ENCODE data around the gene ASTN2. TPM values are rescaled to one million over a fixed set of nuclear protein-coding genes. Genes with fewer than 3 reads are reported as not detected.

The ASTN2 gene
- total RNA-seq, 1 experiment from 2014 or later: 8.0 TPM

GRCh38 chr9:116646661-116647514, 768.0 kb downstream of the ASTN2 start:
- H3K27me3 ChIP-seq: no peaks in the 10 kb centered on the region
- no peak for DNase-seq
- H3K9me3 ChIP-seq: no peaks in the 10 kb centered on the region
- H3K36me3 ChIP-seq: no peaks in the 10 kb centered on the region
- no peak overlapping the region for H3K4me3 ChIP-seq

GRCh38 chr9:116644091-116644688, 770.7 kb downstream of the ASTN2 start:
- Histone ChIP-seq H3K27me3 (no peaks in the 10 kb centered on the region), H3K36me3 (no peaks in the 10 kb centered on the region), H3K4me3 (no peak overlapping the region), H3K9me3 (no peaks in the 10 kb centered on the region)
- DNase-seq: no peak

- Histone ChIP-seq H3K4me3 (no peak overlapping the region), H3K9me3 (no peaks in the 10 kb centered on the region), H3K27me3 (no peaks in the 10 kb centered on the region), H3K36me3 (no peaks in the 10 kb centered on the region)
- DNase-seq: no peak
Measured at GRCh38 chr9:116643691-116644090, 771.2 kb downstream of the ASTN2 start.

- no peak overlapping the region for H3K4me3 ChIP-seq
- no peaks in the 10 kb centered on the region for H3K36me3 ChIP-seq
- no peaks in the 10 kb centered on the region for H3K27me3 ChIP-seq
- H3K9me3 ChIP-seq: no peaks in the 10 kb centered on the region
- no peak for DNase-seq
Measured at GRCh38 chr9:116641292-116642059, 773.4 kb downstream of the ASTN2 start.

GRCh38 chr9:116639251-116639741, 775.6 kb downstream of the ASTN2 start:
- no peak overlapping the region for H3K4me3 ChIP-seq
- H3K27me3 ChIP-seq: no peaks in the 10 kb centered on the region
- DNase-seq: no peak
- no peaks in the 10 kb centered on the region for H3K9me3 ChIP-seq
- no peaks in the 10 kb centered on the region for H3K36me3 ChIP-seq

- Histone ChIP-seq H3K27me3 (no peaks in the 10 kb centered on the region), H3K9me3 (no peaks in the 10 kb centered on the region), H3K36me3 (no peaks in the 10 kb centered on the region), H3K4me3 (no peak overlapping the region)
- no peak for DNase-seq
Measured at GRCh38 chr9:116635908-116636307, 778.9 kb downstream of the ASTN2 start.

GRCh38 chr9:116632990-116633838, 781.6 kb downstream of the ASTN2 start:
- H3K27me3 ChIP-seq: no peaks in the 10 kb centered on the region
- no peaks in the 10 kb centered on the region for H3K36me3 ChIP-seq
- no peak overlapping the region for H3K4me3 ChIP-seq
- no peak for DNase-seq
- H3K9me3 ChIP-seq: no peaks in the 10 kb centered on the region

GRCh38 chr9:116629634-116630033, 785.2 kb downstream of the ASTN2 start:
- DNase-seq: no peak
- Histone ChIP-seq H3K4me3 (no peak overlapping the region), H3K36me3 (no peaks in the 10 kb centered on the region), H3K9me3 (no peaks in the 10 kb centered on the region), H3K27me3 (no peaks in the 10 kb centered on the region)

- DNase-seq: no peak
- H3K36me3 ChIP-seq: no peaks in the 10 kb centered on the region
- H3K4me3 ChIP-seq: no peak overlapping the region
- no peaks in the 10 kb centered on the region for H3K9me3 ChIP-seq
- no peaks in the 10 kb centered on the region for H3K27me3 ChIP-seq
Measured at GRCh38 chr9:116628716-116629115, 786.1 kb downstream of the ASTN2 start.

- no peaks in the 10 kb centered on the region for H3K27me3 ChIP-seq
- H3K4me3 ChIP-seq: no peak overlapping the region
- H3K9me3 ChIP-seq: no peaks in the 10 kb centered on the region
- no peak for DNase-seq
- H3K36me3 ChIP-seq: no peaks in the 10 kb centered on the region
Measured at GRCh38 chr9:116627433-116627832, 787.4 kb downstream of the ASTN2 start.

GRCh38 chr9:116626762-116627161, 788.1 kb downstream of the ASTN2 start:
- DNase-seq: no peak
- Histone ChIP-seq H3K36me3 (no peaks in the 10 kb centered on the region), H3K27me3 (no peaks in the 10 kb centered on the region), H3K4me3 (no peak overlapping the region), H3K9me3 (no peaks in the 10 kb centered on the region)

- Histone ChIP-seq H3K27me3 (no peaks in the 10 kb centered on the region), H3K36me3 (no peaks in the 10 kb centered on the region), H3K4me3 (no peak overlapping the region), H3K9me3 (no peaks in the 10 kb centered on the region)
- no peak for DNase-seq
Measured at GRCh38 chr9:116623715-116624114, 791.1 kb downstream of the ASTN2 start.

GRCh38 chr9:116617389-116617788, 797.5 kb downstream of the ASTN2 start:
- no peak for DNase-seq
- H3K27me3 ChIP-seq: no peaks in the 10 kb centered on the region
- H3K4me3 ChIP-seq: no peak overlapping the region
- H3K36me3 ChIP-seq: no peaks in the 10 kb centered on the region
- H3K9me3 ChIP-seq: no peaks in the 10 kb centered on the region; the same call in 1 of the 2 replicates

- Histone ChIP-seq H3K27me3 (no peaks in the 10 kb centered on the region), H3K4me3 (no peak overlapping the region), H3K9me3 (no peaks in the 10 kb centered on the region; the same call in 1 of the 2 replicates), H3K36me3 (no peaks in the 10 kb centered on the region)
- DNase-seq: no peak
Measured at GRCh38 chr9:116616304-116616914, 798.4 kb downstream of the ASTN2 start.

- Histone ChIP-seq H3K27me3 (no peaks in the 10 kb centered on the region), H3K9me3 (no peaks in the 10 kb centered on the region; the same call in 1 of the 2 replicates), H3K4me3 (no peak overlapping the region), H3K36me3 (no peaks in the 10 kb centered on the region)
- no peak for DNase-seq
Measured at GRCh38 chr9:116608064-116608463, 806.8 kb downstream of the ASTN2 start.

GRCh38 chr9:116605904-116606341, 808.9 kb downstream of the ASTN2 start:
- H3K36me3 ChIP-seq: no peaks in the 10 kb centered on the region
- H3K9me3 ChIP-seq: no peaks in the 10 kb centered on the region
- no peaks in the 10 kb centered on the region for H3K27me3 ChIP-seq
- H3K4me3 ChIP-seq: no peak overlapping the region
- DNase-seq: no peak
